HepG2 (cell line): ENCODE results near the gene TCF7L2. TPM values are rescaled to one million over a fixed set of nuclear protein-coding genes. Genes with fewer than 3 reads are reported as not detected.
A peak's percentile ranks its signal among the peaks of the same experiment; 100 is the strongest.

Experiments used
- ATAC-seq: fragments of 200-7000 bp; cut with Tn5 transposase; 3 replicates; pipeline ENCODE4 v1.9.1; 2020; ENCODE audit warnings: mild to moderate bottlenecking, moderate library complexity
- BruUV-seq: library from RNA; stranded (reverse); fragments of 400-500 nt; replicated peaks from 2 replicates; lab custom pipeline; 2021; lab: Mats Ljungman, UMichigan
- CTCF ChIA-PET: fragments of 300-600 bp; formaldehyde crosslinking; extraction: SDS; loops from one replicate; lab custom pipeline; 2021; ENCODE audit warnings: low total read pairs, inconsistent platforms, low intra/inter-chr PET ratio; lab: Yijun Ruan, JAX
- POLR2A ChIA-PET: fragments of 350-600 bp; sonication (Branson Sonifier 250); formaldehyde crosslinking; loops from one replicate; lab custom pipeline; 2020; ENCODE audit warnings: antibody characterized with exemption, inconsistent platforms; lab: Yijun Ruan, JAX
- DNase-seq: peaks from one replicate; pipeline ENCODE4 v3.0.0-alpha.2; 2015; ENCODE audit warnings: low spot score
- FAIRE-seq: peaks from 3 replicates; lab custom pipeline; 2011; peaks lifted over from hg19 to GRCh38; lab: Jason Lieb, UNC
- H2AFZ ChIP-seq: one replicate; pipeline ENCODE4 v1.6.1; 2011; ENCODE audit warnings: low read length, inconsistent platforms
- H3K27ac ChIP-seq: fragments of 300-600 bp; 3 replicates; pipeline ENCODE4 v1.8.0; 2011; ENCODE audit warnings: mixed run types, mild to moderate bottlenecking, mixed read lengths, low read length, inconsistent platforms; ENCODE audit not compliant: insufficient read depth; ENCODE audit errors: extremely low read length
- H3K27me3 ChIP-seq, 2 experiments: fragments of 200-600 bp in 1 of 2; 2 replicates in 1 of 2; 3 replicates in 1 of 2; pipeline versions ENCODE4 v1.6.0 to v1.8.0; 2011; ENCODE audit warnings: low read length in 2 of 2, mild to moderate bottlenecking in 2 of 2, moderate library complexity in 2 of 2, inconsistent platforms in 1 of 2; ENCODE audit not compliant: insufficient read depth in 2 of 2, control insufficient read depth in 1 of 2
- H3K36me3 ChIP-seq, 2 experiments: fragments of 200-600 bp in 1 of 2; replicated peaks in 1 of 2; 2 replicates in 1 of 2; 3 replicates in 1 of 2; pipeline versions ENCODE4 v1.5.1 to v1.8.0; 2011; ENCODE audit warnings: low read length in 2 of 2, inconsistent platforms in 1 of 2; ENCODE audit not compliant: insufficient read depth in 2 of 2, control insufficient read depth in 1 of 2
- H3K4me1 ChIP-seq: 2 replicates; pipeline ENCODE4 v1.5.1; 2012; ENCODE audit warnings: low read length, inconsistent platforms; ENCODE audit not compliant: insufficient read depth
- H3K4me2 ChIP-seq: 2 replicates; pipeline ENCODE4 v1.6.0; 2011; ENCODE audit warnings: low read depth, low read length, inconsistent platforms
- H3K4me3 ChIP-seq, 3 experiments: fragments of 200-600 bp in 1 of 3; sonication (generic), shearing (Covaris generic) in 1 of 3; replicated peaks in 1 of 3; 2 replicates each; pipeline ENCODE4 v1.5.1; 2011 to 2016; ENCODE audit warnings: low read length in 3 of 3, inconsistent platforms in 2 of 3, low read depth in 2 of 3, mild to moderate bottlenecking in 2 of 3, control low read depth in 1 of 3, mixed read lengths in 1 of 3; ENCODE audit not compliant: insufficient read depth in 1 of 3
- H3K79me2 ChIP-seq: one replicate; pipeline ENCODE4 v1.6.1; 2011; ENCODE audit warnings: low read length, inconsistent platforms; ENCODE audit not compliant: insufficient read depth
- H3K9ac ChIP-seq: 2 replicates; pipeline ENCODE4 v1.6.0; 2011; ENCODE audit warnings: mild to moderate bottlenecking, low read depth, low read length, inconsistent platforms; ENCODE audit not compliant: insufficient read depth
- H3K9me3 ChIP-seq: 2 replicates; pipeline ENCODE4 v1.5.1; 2012; ENCODE audit warnings: mild to moderate bottlenecking, low read length
- H4K20me1 ChIP-seq: 2 replicates; pipeline ENCODE4 v1.6.0; 2011; ENCODE audit warnings: inconsistent platforms, mild to moderate bottlenecking, low read length, moderate library complexity; ENCODE audit not compliant: insufficient read depth
- ARID2 ChIP-seq: sonication (generic); formaldehyde crosslinking; IDR thresholded peaks from 2 replicates; pipeline ENCODE4 v1.8.1; 2022; ENCODE audit warnings: mild to moderate bottlenecking, missing genetic modification reagents, borderline replicate concordance
- ESRRA ChIP-seq: sonication (generic); formaldehyde crosslinking; IDR thresholded peaks from 2 replicates; pipeline ENCODE4 v1.5.1; 2020; ENCODE audit warnings: mild to moderate bottlenecking, low read depth, missing genetic modification reagents
- EZH2 ChIP-seq: conservative IDR thresholded peaks from 2 replicates; pipeline ENCODE4 v1.6.1; 2012; ENCODE audit warnings: mild to moderate bottlenecking, low read depth, low read length, moderate library complexity
- FOXA3 ChIP-seq: IDR thresholded peaks from 2 replicates; pipeline ENCODE4 v1.6.1; 2016; ENCODE audit warnings: missing genetic modification reagents, missing compliant biosample characterization
- KDM1A ChIP-seq: IDR thresholded peaks from 2 replicates; pipeline ENCODE4 v1.6.1; 2016; ENCODE audit warnings: missing compliant biosample characterization
- MEF2D ChIP-seq: sonication (generic); formaldehyde crosslinking; IDR thresholded peaks from 2 replicates; pipeline ENCODE4 v1.5.1; 2020; ENCODE audit warnings: mild to moderate bottlenecking, missing genetic modification reagents
- SPEN ChIP-seq: sonication (generic); formaldehyde crosslinking; IDR thresholded peaks from 2 replicates; pipeline ENCODE4 v1.5.1; 2020; ENCODE audit warnings: low read depth, mild to moderate bottlenecking, missing genetic modification reagents
- ZNF264 ChIP-seq: sonication (generic); formaldehyde crosslinking; IDR thresholded peaks from 2 replicates; pipeline ENCODE4 v1.4.0; 2020; ENCODE audit warnings: missing genetic modification reagents
- WGBS: methylation state at CpG from one replicate; pipeline ENCODE4 v1.1.6; 2017; ENCODE audit warnings: low lambda C conversion rate; 5-methylcytosine and 5-hydroxymethylcytosine counted together
- in situ Hi-C: cut with HindIII; loops from 2 replicates; pipeline ENCODE4 v1.10.0; 2017; ENCODE audit warnings: low pct_unique_long_range_greater_than_20kb; ENCODE audit not compliant: extremely low pct_ligation_motif_present
- intact Hi-C: fragments of 100-400 bp; cut with micrococcal nuclease; formaldehyde crosslinking; loops from one replicate; pipeline ENCODE4 v1.10.0; 2022; ENCODE audit not compliant: unreplicated experiment
- polyA plus RNA-seq, 8 experiments: library from polyadenylated mRNA; depleted of rRNA in 3 of 8; stranded (reverse) in 7 of 8; unstranded in 1 of 8; fragments of >200 nt; fragmentation: Illumina TruSeq in 4 of 8; extraction: Trizol in 4 of 8; gene quantifications; 2 replicates each; pipeline versions ENCODE4 v1.2.1 to v1.2.3, GENCODE V29; 2011 to 2016; ENCODE audit warnings: low read depth in 4 of 8, missing spikeins in 1 of 8, mixed read lengths in 1 of 8; ENCODE audit not compliant: insufficient read depth in 1 of 8
- total RNA-seq, 5 experiments: library from RNA; depleted of rRNA; stranded (reverse); fragments of >200 nt; fragmentation: Illumina TruSeq; extraction: Trizol; gene quantifications; 2 replicates each; pipeline ENCODE4 v1.2.3, GENCODE V29; 2016; ENCODE audit warnings: low read depth in 1 of 5
- TF ChIP-seq, protein P1 (sequence below): sonication (generic); formaldehyde crosslinking; IDR thresholded peaks from 2 replicates; pipeline ENCODE4 v1.4.0; 2020; ENCODE audit warnings: missing genetic modification reagents

TCF7L2 gene
- total and polyA plus RNA-seq, 2 of the 13 experiments (the other 11 are each of a cell fraction or from before 2014, with no cell fraction given), result 3.9 to 13.7 TPM

GRCh38 chr10:113177156-113177935 lies 227.3 kb downstream of the TCF7L2 start:
- Histone ChIP-seq H3K27me3 (peaks cover 0 to 11% of the 10 kb centered on the region in 2 experiments; a peak in 1 of 5 replicates), H3K4me2 (no peak overlapping the region), H2AFZ (no peak overlapping the region), H3K27ac (no peak overlapping the region), H3K36me3 (no peaks in the 10 kb centered on the region), H3K4me1 (peaks cover 7% of the 10 kb centered on the region; the same call in 1 of the 2 replicates), H3K79me2 (no peaks in the 10 kb centered on the region), H3K9ac (no peak overlapping the region), H4K20me1 (no peaks in the 10 kb centered on the region), H3K4me3 (no peak overlapping the region), H3K9me3 (no peaks in the 10 kb centered on the region)
- no peak for DNase-seq
- WGBS, result 47% methylated on average over 16 of the region's 16 CpGs
- BruUV-seq, result no TSS peak
- intact Hi-C loops, result no loop called here
- ChIA-PET CTCF (no interaction called here), POLR2A (no interaction called here)
- peak; percentile 18; the same call in 1 of the 3 replicates for ATAC-seq
- in situ Hi-C loops, result no loop called here
- no peak for FAIRE-seq
- TF ChIP-seq, protein P1, sequence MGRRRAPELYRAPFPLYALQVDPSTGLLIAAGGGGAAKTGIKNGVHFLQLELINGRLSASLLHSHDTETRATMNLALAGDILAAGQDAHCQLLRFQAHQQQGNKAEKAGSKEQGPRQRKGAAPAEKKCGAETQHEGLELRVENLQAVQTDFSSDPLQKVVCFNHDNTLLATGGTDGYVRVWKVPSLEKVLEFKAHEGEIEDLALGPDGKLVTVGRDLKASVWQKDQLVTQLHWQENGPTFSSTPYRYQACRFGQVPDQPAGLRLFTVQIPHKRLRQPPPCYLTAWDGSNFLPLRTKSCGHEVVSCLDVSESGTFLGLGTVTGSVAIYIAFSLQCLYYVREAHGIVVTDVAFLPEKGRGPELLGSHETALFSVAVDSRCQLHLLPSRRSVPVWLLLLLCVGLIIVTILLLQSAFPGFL (CRISPR knock-in tag), result no peak
- TF ChIP-seq EZH2 (no peak), SPEN (CRISPR knock-in tag) (no peak), ESRRA (CRISPR knock-in tag) (no peak), FOXA3 (CRISPR knock-in tag) (no peak), ZNF264 (CRISPR knock-in tag) (no peak), KDM1A (CRISPR knock-in tag) (no peak), ARID2 (CRISPR knock-in tag) (no peak), MEF2D (no peak)
- TF ChIP-seq, all 625 proteins: peak for 0
